Upper lobe of left lung (tissue), 4 donors: ENCODE results near the gene ATXN1.

Experiments used
- EP300 ChIP-seq, 4 donors: sonication (generic); formaldehyde crosslinking; IDR thresholded peaks; one replicate each; pipeline ENCODE4 v1.5.1; 2017; ENCODE audit warnings: antibody characterized with exemption in 4 of 4, control low read depth in 2 of 4
- POLR2AphosphoS5 ChIP-seq, 2 donors: sonication (generic); formaldehyde crosslinking; IDR thresholded peaks; one replicate each; pipeline ENCODE4 v1.5.1; 2017; ENCODE audit warnings: antibody characterized with exemption in 2 of 2
- TF ChIP-seq, protein P1 (sequence below), 6 experiments: fragments of 450-650 bp in 4 of 6; fragments of 200-600 bp in 2 of 6; sonication (generic) in 2 of 6; IDR thresholded peaks; one replicate each; pipeline ENCODE4 v1.5.1; 2016 to 2019; ENCODE audit warnings: antibody characterized with exemption in 6 of 6

DNA sequence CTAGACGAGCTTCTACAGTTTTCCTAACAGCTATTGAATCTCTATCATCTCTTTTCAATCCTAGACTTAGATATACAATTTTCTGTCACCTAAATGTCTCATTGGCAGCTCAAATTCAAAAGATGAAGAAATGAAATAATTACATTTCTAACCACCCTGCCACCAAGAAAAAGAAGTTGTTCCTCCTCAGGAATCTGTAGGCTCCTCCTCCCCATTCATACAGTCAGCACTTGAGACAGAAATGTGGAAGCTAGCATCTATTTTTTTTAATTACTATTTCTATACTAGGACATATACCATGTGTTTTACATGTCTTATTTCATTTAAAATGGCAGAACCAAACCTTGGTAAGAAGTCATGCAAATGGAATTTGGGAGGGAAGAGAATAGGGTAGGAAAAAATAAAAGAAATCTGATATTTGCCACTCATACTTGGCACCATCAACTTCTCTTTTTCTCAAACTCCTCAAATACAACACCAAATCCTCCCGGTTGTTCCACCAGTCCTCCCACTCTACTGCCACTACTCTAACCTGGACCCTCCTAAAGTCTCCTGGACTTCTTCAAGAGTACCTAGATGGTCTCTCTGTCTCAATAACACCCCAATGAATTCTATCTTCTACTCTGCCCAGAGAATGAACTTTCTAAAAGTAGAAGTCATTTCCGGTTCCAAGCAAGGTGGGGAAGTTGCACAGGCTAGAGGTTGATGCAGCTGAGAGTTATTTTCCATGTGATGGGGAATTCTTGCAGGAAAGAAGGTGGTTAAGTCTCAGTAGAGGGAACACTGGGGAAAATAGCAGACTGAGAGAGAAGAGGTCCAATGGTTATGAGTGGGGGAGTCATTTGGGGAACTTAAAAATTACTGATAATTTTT lies 54.1 kb downstream of the ATXN1 start:
- TF ChIP-seq POLR2AphosphoS5 (IDR thresholded peaks at IDR 0.05) (no peak), EP300 (IDR thresholded peaks at IDR 0.05) (no peak)
- TF ChIP-seq, protein P1, sequence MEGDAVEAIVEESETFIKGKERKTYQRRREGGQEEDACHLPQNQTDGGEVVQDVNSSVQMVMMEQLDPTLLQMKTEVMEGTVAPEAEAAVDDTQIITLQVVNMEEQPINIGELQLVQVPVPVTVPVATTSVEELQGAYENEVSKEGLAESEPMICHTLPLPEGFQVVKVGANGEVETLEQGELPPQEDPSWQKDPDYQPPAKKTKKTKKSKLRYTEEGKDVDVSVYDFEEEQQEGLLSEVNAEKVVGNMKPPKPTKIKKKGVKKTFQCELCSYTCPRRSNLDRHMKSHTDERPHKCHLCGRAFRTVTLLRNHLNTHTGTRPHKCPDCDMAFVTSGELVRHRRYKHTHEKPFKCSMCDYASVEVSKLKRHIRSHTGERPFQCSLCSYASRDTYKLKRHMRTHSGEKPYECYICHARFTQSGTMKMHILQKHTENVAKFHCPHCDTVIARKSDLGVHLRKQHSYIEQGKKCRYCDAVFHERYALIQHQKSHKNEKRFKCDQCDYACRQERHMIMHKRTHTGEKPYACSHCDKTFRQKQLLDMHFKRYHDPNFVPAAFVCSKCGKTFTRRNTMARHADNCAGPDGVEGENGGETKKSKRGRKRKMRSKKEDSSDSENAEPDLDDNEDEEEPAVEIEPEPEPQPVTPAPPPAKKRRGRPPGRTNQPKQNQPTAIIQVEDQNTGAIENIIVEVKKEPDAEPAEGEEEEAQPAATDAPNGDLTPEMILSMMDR (IDR thresholded peaks at IDR 0.05), result no peak
